Endothelial cell (in vitro differentiated cells): ENCODE results near the gene SH3PXD2A. TPM values are rescaled to one million over a fixed set of nuclear protein-coding genes. Genes with fewer than 3 reads are reported as not detected.
A peak's percentile ranks its signal among the peaks of the same experiment; 100 is the strongest.

Experiments used
- DNase-seq: peaks from one replicate; pipeline ENCODE4 v3.0.0; 2021; ENCODE audit warnings: low spot score
- H3K27ac Mint-ChIP-seq: one replicate; pipeline ENCODE4 v1.8.0; 2021; ENCODE audit warnings: mixed read lengths, inconsistent platforms; ENCODE audit not compliant: unreplicated experiment
- H3K27me3 Mint-ChIP-seq: one replicate; pipeline ENCODE4 v1.8.0; 2021; ENCODE audit warnings: mild to moderate bottlenecking, moderate library complexity, mixed read lengths, inconsistent platforms; ENCODE audit not compliant: unreplicated experiment
- H3K36me3 Mint-ChIP-seq: one replicate; pipeline ENCODE4 v1.8.0; 2021; ENCODE audit warnings: mild to moderate bottlenecking, low read depth, mixed read lengths, inconsistent platforms; ENCODE audit not compliant: unreplicated experiment
- H3K4me1 Mint-ChIP-seq: one replicate; pipeline ENCODE4 v1.8.0; 2021; ENCODE audit warnings: mild to moderate bottlenecking, mixed read lengths, inconsistent platforms; ENCODE audit not compliant: unreplicated experiment
- H3K4me3 Mint-ChIP-seq: one replicate; pipeline ENCODE4 v1.8.0; 2021; ENCODE audit warnings: mild to moderate bottlenecking, mixed read lengths, inconsistent platforms; ENCODE audit not compliant: unreplicated experiment
- H3K9me3 Mint-ChIP-seq: one replicate; pipeline ENCODE4 v1.8.0; 2021; ENCODE audit warnings: mixed read lengths, inconsistent platforms; ENCODE audit not compliant: unreplicated experiment
- CTCF ChIP-seq: fragments of 200-600 bp; sonication (generic); IDR thresholded peaks from one replicate; pipeline ENCODE4 v1.5.0; 2021; ENCODE audit warnings: antibody characterized with exemption; ENCODE audit not compliant: unreplicated experiment
- total RNA-seq: library from RNA; stranded (reverse); fragmentation: NEBNext Ultra II Directional; extraction: Animal tissue kit (Norgen Biotek cat#: 25700); gene quantifications from one replicate; pipeline ENCODE4 v1.2.1, GENCODE V29; 2021; ENCODE audit not compliant: unreplicated experiment

SH3PXD2A gene
- total RNA-seq, 1 donor from 2014 or later = 59.9 TPM

GRCh38 chr10:103554488-103555324, 300.7 kb downstream of the SH3PXD2A start:
- peaks cover 14% of the 10 kb centered on the region for H3K27me3 Mint-ChIP-seq
- no peak for DNase-seq
- peaks cover 20% of the 10 kb centered on the region for H3K4me1 Mint-ChIP-seq
- no peak for TF ChIP-seq CTCF
- H3K9me3 Mint-ChIP-seq = no peaks in the 10 kb centered on the region
- peak overlapping the region; percentile 38 for H3K4me3 Mint-ChIP-seq
- H3K36me3 Mint-ChIP-seq = peaks cover 5% of the 10 kb centered on the region
- no peak overlapping the region for H3K27ac Mint-ChIP-seq

- Mint-ChIP-seq H3K9me3 (no peaks in the 10 kb centered on the region), H3K4me1 (peaks cover 20% of the 10 kb centered on the region), H3K36me3 (peaks cover 5% of the 10 kb centered on the region), H3K27ac (no peak overlapping the region), H3K4me3 (peak overlapping the region; percentile 38), H3K27me3 (peaks cover 14% of the 10 kb centered on the region)
- TF ChIP-seq CTCF = no peak
- no peak for DNase-seq
Observed at GRCh38 chr10:103553743-103554487, 301.5 kb downstream of the SH3PXD2A start.

- H3K36me3 Mint-ChIP-seq = peaks cover 3% of the 10 kb centered on the region
- H3K9me3 Mint-ChIP-seq = no peaks in the 10 kb centered on the region
- no peak for TF ChIP-seq CTCF
- no peak for DNase-seq
- no peak overlapping the region for H3K27ac Mint-ChIP-seq
- H3K4me3 Mint-ChIP-seq = no peak overlapping the region
- peaks cover 14% of the 10 kb centered on the region for H3K27me3 Mint-ChIP-seq
- peaks cover 18% of the 10 kb centered on the region for H3K4me1 Mint-ChIP-seq
Observed at GRCh38 chr10:103552856-103553742, 302.3 kb downstream of the SH3PXD2A start.

- DNase-seq = no peak
- peaks cover 14% of the 10 kb centered on the region for H3K27me3 Mint-ChIP-seq
- no peak overlapping the region for H3K4me3 Mint-ChIP-seq
Observed at GRCh38 chr10:103551619-103552602, 303.5 kb downstream of the SH3PXD2A start.

More at GRCh38 chr10:103551619-103552602, 303.5 kb downstream of the SH3PXD2A start:
- H3K27ac Mint-ChIP-seq = peak overlapping the region; percentile 39
- H3K36me3 Mint-ChIP-seq = no peaks in the 10 kb centered on the region
- TF ChIP-seq CTCF = no peak
- no peaks in the 10 kb centered on the region for H3K9me3 Mint-ChIP-seq
- peaks cover 27% of the 10 kb centered on the region for H3K4me1 Mint-ChIP-seq
